ENCODE measurements around the gene FBXW10B. TPM values are rescaled to one million over a fixed set of nuclear protein-coding genes. Genes with fewer than 3 reads are reported as not detected.
"Not testable (repeated sequence)": the region's sequence is repeated elsewhere in the genome, so short reads cannot be mapped to it uniquely, and the experiment has no call there.

Gene FBXW10B
- polyA plus RNA-seq, 1 experiment: 1.3 TPM

- Histone ChIP-seq H3K36me3 (ENCODE audit: control insufficient read depth, insufficient read depth, low read length) (no peaks in the 10 kb centered on the region), H3K4me3 (ENCODE audit: low read depth, low read length) (peak overlapping the region; percentile 72), H3K27me3 (ENCODE audit: control insufficient read depth, insufficient read depth, low read length) (no peaks in the 10 kb centered on the region)
- peak; percentile 96 for DNase-seq (ENCODE audit: low read depth)
- ChIA-PET POLR2A (no interaction called here), CTCF (no interaction called here)
- TF ChIP-seq CTCF (IDR thresholded peaks at IDR 0.05; ENCODE audit: insufficient read depth, low read depth, low read length): no peak
Measured at GRCh38 chr17:15651583-15652110, 32.1 kb upstream of the FBXW10B start.

DNA sequence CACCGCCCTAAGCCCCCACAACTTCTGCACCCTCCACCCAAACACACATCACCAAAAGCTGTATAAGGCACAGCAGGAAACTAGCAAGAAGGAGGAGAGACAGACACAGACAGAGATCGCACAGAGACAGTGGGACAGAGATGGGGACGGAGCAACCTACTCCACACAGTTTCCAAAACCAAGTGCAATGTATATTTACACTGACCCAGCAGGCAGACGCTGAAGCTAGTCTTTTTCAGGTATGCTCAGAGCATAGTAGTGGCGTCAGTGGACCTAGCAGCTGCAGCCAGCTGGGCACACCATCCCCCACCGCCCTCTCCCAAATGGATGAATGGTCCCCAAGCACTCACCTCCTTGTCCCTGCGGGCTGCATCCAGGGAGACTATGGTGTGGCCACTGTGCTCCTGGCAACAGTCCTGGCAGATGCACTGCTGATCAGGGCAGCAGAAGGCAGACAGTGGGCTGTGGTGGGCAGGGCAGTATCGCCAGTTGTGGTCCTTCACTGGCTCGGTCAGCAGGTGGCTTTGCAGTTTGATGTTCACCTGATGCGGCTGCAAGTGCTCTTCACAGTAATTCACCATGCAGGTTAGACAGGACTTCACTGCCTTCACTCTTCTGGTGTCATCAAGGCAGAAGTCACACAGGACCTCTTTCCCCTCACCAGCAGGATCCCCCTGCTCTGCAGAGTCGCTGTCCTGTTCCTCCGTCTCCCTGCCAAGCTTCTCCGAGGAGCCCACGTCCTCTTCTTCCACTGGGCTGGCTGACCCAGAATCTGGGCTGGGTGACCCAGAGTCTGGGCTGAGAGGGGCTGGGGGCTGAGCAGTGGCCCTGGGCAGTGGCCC lies 31.5 kb upstream of the FBXW10B start:
- no peak for DNase-seq (ENCODE audit: low read depth)
- no peak for TF ChIP-seq CTCF (IDR thresholded peaks at IDR 0.05; ENCODE audit: insufficient read depth, low read depth, low read length)
- ChIA-PET CTCF (no interaction called here), POLR2A (no interaction called here)
- Histone ChIP-seq H3K36me3 (ENCODE audit: control insufficient read depth, insufficient read depth, low read length) (no peaks in the 10 kb centered on the region), H3K4me3 (ENCODE audit: low read depth, low read length) (peak overlapping the region; percentile 72), H3K27me3 (ENCODE audit: control insufficient read depth, insufficient read depth, low read length) (no peaks in the 10 kb centered on the region)

GRCh38 chr17:15649861-15650421 lies 30.4 kb upstream of the FBXW10B start:
- CTCF ChIA-PET: no interaction called here
- POLR2A ChIA-PET: no interaction called here
- DNase-seq (ENCODE audit: low read depth): no peak
- Histone ChIP-seq H3K27me3 (ENCODE audit: control insufficient read depth, insufficient read depth, low read length) (no peaks in the 10 kb centered on the region), H3K36me3 (ENCODE audit: control insufficient read depth, insufficient read depth, low read length) (no peaks in the 10 kb centered on the region), H3K4me3 (ENCODE audit: low read depth, low read length) (peak overlapping the region; percentile 72)
- no peak for TF ChIP-seq CTCF (IDR thresholded peaks at IDR 0.05; ENCODE audit: insufficient read depth, low read depth, low read length)

DNA sequence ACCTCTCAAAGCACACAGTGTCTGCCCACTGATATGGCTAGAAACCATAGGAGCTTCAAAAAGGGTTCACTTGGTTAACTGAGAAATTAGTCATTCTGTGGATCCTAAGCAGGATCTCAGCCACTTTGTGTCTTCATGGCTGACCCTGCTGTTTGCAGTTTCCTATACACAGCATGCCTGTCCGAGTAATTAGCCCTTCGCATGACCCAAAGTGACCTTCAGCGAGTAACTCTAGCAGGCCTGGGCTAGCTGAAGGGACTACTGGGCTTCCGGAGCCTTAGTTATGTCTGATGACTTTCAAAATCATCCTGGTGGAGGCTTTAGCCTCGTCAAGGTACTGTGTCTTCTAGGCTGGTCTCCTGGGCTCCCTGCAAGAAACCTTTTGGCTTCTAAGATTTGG lies 28.9 kb upstream of the FBXW10B start:
- ChIA-PET POLR2A (interaction anchor here (0.5 kb wide), 1 partner anchor 311 kb away, joined by 3 read pairs; no protein-coding TSS in a partner anchor), CTCF (no interaction called here)
- Histone ChIP-seq H3K27me3 (ENCODE audit: control insufficient read depth, insufficient read depth, low read length) (no peaks in the 10 kb centered on the region), H3K4me3 (ENCODE audit: low read depth, low read length) (no peak overlapping the region), H3K36me3 (ENCODE audit: control insufficient read depth, insufficient read depth, low read length) (no peaks in the 10 kb centered on the region)
- TF ChIP-seq CTCF (IDR thresholded peaks at IDR 0.05; ENCODE audit: insufficient read depth, low read depth, low read length): no peak
- no peak for DNase-seq (ENCODE audit: low read depth)

DNA sequence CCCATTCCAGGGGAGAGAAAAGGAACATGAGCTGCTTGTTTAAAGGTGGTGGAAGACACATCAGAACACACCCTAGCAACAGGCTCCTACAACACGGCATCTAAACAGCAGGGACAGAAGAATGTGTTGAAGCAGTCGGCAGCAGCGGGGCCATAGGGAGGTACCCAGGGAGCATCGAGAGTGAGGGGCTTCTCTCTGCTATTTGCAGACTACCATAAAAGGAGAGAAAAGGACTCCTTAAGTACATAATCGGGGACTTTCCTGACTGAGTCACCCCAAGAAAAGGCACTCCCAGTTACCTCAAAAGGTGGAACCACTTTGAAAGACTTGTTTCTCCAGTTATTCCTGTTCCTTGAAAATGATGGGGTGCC lies 26.4 kb upstream of the FBXW10B start:
- CTCF ChIA-PET; DNase-seq (ENCODE audit: low read depth); H3K4me3 ChIP-seq (ENCODE audit: low read depth, low read length); POLR2A ChIA-PET; H3K36me3 ChIP-seq (ENCODE audit: control insufficient read depth, insufficient read depth, low read length); H3K27me3 ChIP-seq (ENCODE audit: control insufficient read depth, insufficient read depth, low read length): not testable (repeated sequence)

DNA sequence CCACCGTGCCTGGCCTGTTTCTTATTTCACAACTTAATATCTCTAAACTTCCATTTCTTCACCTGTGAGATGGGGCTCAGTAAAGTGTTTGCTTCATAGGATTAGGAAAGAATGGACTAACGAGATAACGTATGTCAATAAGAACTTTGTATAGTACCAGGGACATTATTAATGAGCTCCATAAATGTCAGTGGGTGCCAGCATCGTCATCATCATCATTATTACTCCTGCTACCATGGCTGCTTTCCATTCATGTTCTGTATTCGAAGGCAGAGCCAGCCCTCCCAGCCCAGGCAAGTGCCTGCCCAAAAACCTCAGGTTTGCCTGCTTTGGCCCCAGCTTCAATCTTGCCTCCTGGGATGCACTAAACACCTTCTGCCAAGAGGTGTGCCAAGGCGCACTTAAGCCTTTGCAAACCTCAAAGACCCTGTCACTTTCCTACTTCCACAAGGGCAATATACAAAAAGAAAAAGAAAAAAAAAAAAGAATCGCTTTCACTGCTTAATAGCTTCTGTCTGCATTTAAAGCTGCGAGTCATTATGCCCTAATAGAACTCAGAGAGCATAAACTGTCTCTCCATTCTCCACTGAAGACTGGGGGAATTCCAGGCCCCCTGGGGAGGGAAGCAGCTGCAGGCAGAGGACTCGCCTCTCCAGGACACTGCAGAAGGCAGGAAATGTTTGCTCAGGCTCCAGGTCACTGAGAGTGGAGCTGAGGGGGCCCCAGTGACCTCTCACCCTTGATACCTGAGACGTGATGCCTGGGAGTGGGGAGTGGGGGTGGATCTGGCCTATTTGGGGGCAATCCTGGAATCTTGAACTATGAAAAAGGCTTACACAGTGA lies 25.8 kb upstream of the FBXW10B start:
- DNase-seq (ENCODE audit: low read depth); H3K4me3 ChIP-seq (ENCODE audit: low read depth, low read length); H3K36me3 ChIP-seq (ENCODE audit: control insufficient read depth, insufficient read depth, low read length); CTCF ChIA-PET; H3K27me3 ChIP-seq (ENCODE audit: control insufficient read depth, insufficient read depth, low read length); POLR2A ChIA-PET: not testable (repeated sequence)

DNA sequence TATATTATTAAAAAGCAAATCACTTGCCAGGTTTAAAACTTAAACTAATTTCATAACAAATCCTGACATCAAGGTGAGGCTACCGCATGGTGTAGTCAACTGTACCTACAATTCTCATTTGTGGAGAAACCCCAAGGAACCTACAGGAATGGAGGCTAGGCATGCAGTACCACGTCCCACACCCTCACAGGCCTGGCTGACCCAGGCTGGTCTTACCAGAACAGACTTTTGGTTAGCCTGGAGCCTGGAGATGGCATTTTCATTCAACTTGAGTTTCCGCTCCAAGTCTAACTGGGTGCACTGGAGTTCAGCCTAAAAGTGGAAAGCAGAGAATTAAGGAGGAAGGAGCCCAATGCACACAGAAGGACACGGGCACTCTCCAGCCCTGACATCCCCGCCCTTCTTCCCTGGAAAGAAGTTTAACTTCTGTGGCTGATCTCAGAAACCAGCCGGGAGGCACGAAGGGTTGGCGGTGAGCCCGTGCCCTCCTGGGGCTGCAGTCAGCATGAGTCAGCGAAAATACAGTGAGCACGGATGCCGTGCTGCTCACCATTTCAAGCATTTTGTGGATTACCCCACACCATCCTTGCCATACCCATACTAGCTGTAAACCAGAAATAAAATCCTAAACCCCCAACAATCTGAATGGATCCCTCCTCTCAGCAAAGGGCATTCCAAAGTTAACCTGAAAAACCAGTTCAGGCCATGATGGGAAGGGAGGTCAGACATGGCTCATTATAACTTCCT lies 23.2 kb upstream of the FBXW10B start:
- H3K27me3 ChIP-seq (ENCODE audit: control insufficient read depth, insufficient read depth, low read length); H3K36me3 ChIP-seq (ENCODE audit: control insufficient read depth, insufficient read depth, low read length); DNase-seq (ENCODE audit: low read depth); CTCF ChIA-PET; POLR2A ChIA-PET; H3K4me3 ChIP-seq (ENCODE audit: low read depth, low read length): not testable (repeated sequence)

DNA sequence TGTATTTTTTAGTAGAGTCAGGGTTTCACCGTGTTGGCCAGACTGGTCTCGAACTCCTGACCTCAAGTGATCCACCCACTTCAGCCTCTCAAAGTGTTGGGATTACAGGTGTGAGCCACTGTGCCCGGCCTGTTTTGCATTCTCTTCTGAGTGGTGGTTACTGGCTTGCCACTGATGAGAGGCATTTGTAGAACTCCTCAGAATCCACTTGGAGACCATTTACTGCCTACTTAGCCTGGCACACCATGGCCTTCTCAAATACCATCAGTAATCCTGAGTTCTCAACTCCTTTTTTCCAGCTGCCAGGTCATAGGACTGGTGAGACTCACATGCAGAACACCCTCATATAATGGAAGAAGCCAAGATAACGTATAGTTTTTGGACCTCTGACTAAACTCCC lies 22.5 kb upstream of the FBXW10B start:
- H3K4me3 ChIP-seq (ENCODE audit: low read depth, low read length); POLR2A ChIA-PET; DNase-seq (ENCODE audit: low read depth); H3K36me3 ChIP-seq (ENCODE audit: control insufficient read depth, insufficient read depth, low read length); H3K27me3 ChIP-seq (ENCODE audit: control insufficient read depth, insufficient read depth, low read length); CTCF ChIA-PET: not testable (repeated sequence)
